ENCODE results near the gene COMMD2.

The COMMD2 gene

GRCh38 chr3:149752051-149752787 is at the start of gene COMMD2:
Gene COMMD2, minus strand, starts transcription at chr3:149752489. Its CDS starts 45 bp downstream, at chr3:149752444.
- DNase-seq (ENCODE audit: low read depth, low spot score): peak; percentile 92

- DNase-seq (ENCODE audit: low read depth, low spot score): no peak
These were observed 49.4 kb upstream of the COMMD2 start for GRCh38 chr3:149801639-149802038.

GRCh38 chr3:149801195-149801594 is 48.9 kb upstream of the COMMD2 start:
- DNase-seq (ENCODE audit: low read depth, low spot score): no peak

- no peak for DNase-seq (ENCODE audit: low read depth, low spot score)
These were observed 48.4 kb upstream of the COMMD2 start for GRCh38 chr3:149800693-149801092.

DNA sequence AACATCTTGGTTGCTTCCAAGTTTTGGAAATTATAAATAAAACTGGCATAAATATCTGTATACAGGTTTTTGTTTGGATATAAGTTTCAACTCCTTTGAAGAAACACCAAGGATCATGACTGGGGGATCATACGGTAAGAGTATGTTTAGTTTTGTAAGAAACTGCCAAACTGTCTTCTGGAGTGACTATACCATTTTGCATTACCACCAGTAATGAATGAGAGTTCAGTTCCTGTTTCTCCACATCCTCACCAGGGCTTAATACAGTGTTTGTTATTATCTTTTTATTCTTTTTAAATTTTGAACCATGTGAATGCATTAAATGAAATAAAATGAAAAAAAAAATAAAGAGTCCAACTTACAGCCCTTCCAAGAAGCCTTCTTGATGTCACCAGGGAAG is 43.7 kb upstream of the COMMD2 start:
- DNase-seq (ENCODE audit: low read depth, low spot score): no peak

DNA sequence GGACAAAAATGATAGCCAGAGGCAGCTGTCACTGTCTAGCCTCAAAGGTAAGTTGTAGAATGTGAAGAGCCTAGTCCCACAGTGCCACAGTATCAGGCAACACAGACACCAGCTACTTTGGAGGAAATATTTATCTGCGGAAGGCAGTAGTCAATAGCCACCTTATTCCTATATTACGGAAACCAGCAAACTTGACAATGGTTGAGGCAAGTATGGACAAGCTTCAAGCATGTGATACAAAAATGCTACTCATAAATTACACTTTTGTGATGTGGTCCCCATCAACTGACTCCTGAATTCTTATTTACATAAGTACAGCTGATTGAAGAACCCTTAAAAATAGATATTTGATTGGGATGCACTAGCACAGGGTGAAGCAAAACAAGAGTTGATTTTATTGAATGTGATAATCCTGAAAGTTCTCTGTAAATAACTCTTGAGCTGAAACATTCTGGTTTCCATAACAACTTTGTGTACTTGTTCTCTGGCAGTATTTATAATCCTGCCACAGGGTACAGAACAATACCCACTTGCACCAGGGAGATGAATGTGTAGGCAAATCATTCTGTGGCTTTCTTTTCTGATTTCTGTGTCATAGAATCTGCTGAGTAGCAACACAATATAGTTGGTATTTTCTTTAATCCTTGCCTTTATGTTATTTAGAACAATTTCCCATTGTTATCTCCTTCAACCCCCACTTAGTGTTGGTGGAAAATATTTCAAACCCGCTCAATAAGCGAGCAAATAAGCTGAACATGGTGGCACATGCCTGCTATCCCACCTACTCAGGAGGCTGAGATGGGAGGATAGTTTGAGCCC is 40.4 kb upstream of the COMMD2 start, which contains the start of gene ANKUB1:
Gene ANKUB1 (minus strand): TSS at position 103 of the 819 bp plus-strand sequence. CDS start 188 bp downstream, outside the sequence.
- DNase-seq (ENCODE audit: low read depth, low spot score): no peak

GRCh38 chr3:149790698-149791097 is 38.4 kb upstream of the COMMD2 start:
- no peak for DNase-seq (ENCODE audit: low read depth, low spot score)

DNA sequence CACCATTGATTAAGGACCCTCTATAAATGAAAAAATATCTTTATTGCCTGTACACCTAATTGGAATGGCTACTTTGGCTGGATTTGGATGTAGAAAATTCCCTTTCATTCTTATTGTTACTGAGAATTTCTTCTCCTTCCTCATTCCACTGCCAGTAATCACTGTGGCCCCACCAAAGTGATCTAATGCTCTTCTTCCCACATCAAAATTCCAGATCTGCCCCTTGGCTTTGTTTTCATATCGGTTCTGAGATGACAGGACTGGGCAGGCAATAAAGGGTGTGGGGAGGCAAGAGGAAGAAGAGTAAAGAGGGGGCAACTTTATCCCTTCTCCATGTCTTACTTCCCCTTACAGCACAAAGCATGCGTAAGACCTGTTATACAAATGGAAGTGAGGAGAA is 38.0 kb upstream of the COMMD2 start:
- no peak for DNase-seq (ENCODE audit: low read depth, low spot score)

DNA sequence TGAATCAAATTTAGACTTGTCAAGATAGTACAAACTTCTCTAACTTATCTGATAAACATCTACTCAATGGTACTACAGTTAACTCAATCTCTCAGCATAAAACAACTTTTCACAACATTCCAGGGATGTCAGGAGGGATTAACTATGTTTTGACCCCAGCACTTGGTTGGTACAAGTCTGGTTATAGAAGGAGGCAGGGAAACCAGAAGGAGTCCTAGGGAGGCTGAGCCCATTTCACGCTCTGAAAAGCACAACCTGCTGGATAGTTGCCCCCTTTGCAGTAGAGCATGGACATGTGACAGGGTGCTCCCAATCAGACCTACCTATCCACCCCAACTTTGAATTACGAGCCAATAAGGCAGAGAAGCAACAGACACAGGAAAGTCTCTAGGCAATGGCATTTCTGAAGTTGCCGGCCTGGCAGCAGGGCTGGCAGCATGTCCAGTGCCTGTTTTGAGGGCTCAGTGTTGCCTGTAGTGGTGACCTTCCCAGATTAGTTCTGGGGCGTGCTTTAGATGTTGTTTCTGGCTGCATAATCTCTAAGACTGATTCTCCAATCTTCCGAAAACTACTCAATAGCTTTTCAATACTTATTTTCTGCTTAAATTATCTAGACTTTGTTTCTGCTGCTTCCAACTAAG is 31.9 kb upstream of the COMMD2 start:
- peak; percentile 9 for DNase-seq (ENCODE audit: low read depth, low spot score)

DNA sequence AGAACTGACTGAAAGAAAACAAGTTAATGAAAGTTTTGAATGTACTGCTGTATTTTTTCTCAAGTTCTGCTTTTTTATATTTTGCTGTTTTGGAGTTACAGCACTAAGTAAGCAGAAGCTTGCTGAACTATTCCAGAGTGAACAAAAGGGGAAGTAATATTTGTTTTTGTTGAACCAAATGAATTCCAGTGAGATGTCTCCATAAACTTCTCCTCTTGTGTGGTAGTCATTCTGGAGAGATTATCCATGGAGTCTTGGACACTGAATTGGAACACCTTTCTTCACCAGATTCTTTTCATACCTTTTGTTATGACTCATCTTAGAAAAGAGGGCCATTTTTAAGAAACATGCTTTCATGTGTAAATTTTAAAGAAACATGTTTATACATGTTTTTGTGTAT is 31.3 kb upstream of the COMMD2 start:
- DNase-seq (ENCODE audit: low read depth, low spot score): no peak

DNA sequence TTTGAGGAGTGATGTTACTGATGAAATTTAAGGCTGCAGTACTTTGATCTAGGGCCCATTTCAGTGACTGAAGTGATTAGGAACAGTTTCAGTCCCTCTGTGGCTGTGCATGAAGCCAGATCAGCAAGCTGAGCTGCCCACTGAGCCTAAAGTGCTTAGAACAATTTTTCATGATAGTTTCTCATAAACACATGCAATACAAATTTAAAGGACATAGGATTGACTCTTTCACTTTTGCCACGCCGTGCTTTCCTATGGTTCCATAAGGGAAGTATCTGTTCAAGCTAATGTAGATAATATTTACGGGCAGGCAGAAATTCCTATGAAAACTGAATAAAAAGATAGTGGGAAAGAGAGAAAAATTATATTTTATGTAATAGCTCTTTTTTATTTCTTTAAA is 29.5 kb upstream of the COMMD2 start:
- DNase-seq (ENCODE audit: low read depth, low spot score): no peak

GRCh38 chr3:149781211-149781610 is 28.9 kb upstream of the COMMD2 start:
- DNase-seq (ENCODE audit: low read depth, low spot score): no peak

GRCh38 chr3:149777414-149778214 is 25.3 kb upstream of the COMMD2 start:
- peak; percentile 11 for DNase-seq (ENCODE audit: low read depth, low spot score)

DNA sequence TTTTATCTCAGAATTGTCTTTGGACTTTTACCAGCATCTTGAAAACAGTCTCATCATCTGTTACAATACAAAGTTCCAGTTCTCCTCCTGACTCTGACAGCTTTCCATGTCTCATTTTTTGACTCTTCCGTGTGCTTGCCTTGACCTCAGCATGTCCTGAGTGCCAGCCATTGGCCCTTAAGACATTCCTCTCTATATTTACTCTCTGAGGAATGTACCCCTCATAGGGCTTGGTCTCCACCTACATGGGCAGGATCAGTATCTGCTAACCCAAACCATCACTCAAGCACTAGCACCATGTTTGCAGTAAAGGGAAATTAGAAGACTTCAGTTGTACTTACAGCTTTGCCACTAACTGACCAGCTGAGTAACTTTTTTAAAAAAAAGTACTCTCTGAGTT is 23.9 kb upstream of the COMMD2 start:
- DNase-seq (ENCODE audit: low read depth, low spot score): no peak

GRCh38 chr3:149772861-149773260 is 20.6 kb upstream of the COMMD2 start:
- DNase-seq (ENCODE audit: low read depth, low spot score): peak; percentile 41

DNA sequence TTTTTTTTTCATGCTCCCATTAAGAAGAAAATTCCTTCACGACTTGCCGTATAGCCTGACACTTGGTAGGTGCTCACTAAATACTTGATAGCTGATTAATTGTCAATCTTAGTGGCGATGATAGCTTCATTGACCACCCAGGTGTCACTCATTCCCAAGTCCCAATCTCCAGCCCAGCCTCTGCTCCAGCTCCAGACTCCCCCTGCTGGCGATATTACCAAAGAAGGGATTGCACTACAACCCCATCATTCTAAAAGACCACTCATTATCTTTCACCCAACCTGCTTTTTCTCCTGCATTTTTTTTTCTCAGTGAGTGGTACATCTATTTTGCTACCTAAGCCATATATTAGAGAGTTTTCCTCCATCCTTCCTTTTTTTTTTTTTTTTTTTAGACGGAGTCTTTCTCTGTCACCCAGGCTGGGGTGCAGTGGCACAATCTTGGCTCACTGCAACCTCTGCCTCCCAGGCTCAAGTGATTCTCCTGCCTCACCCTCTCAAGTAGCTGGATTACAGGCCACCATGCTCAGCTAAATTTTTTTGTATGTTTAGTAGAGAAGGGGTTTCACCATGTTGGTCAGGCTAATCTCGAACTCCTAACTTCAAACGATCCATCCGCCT is 19.5 kb upstream of the COMMD2 start:
- DNase-seq (ENCODE audit: low read depth, low spot score): peak; percentile 59

- no peak for DNase-seq (ENCODE audit: low read depth, low spot score)
These were observed 18.0 kb upstream of the COMMD2 start for GRCh38 chr3:149770246-149770645.

GRCh38 chr3:149768704-149769103 is 16.4 kb upstream of the COMMD2 start:
- DNase-seq (ENCODE audit: low read depth, low spot score): no peak

GRCh38 chr3:149767720-149768119 is 15.4 kb upstream of the COMMD2 start:
- DNase-seq (ENCODE audit: low read depth, low spot score): no peak

- DNase-seq (ENCODE audit: low read depth, low spot score): no peak
These were observed 13.6 kb upstream of the COMMD2 start for GRCh38 chr3:149765762-149766334.

DNA sequence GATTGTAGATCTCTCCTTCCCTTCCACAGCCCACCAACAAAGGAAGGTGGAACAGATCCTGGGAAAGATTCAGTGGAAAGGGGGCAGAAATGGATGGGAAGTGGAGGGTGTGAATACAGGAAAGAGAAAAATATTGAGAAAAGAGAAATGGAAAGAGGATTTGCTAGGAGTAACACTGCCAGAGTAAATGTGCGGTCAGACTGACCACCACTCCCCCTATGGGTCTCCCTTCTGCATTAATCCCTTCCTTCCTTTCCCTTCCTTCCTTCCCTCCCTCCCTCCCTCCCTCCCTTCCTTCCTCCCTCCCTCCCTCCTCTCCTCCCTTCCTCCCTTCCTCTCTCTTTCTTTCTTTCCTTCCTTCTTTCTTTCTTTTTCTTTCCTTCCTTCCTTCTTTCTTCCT is 12.0 kb upstream of the COMMD2 start:
- no peak for DNase-seq (ENCODE audit: low read depth, low spot score)
